ENCODE results near the gene CFAP92.

Gene CFAP92

GRCh38 chr3:128993461-128994172 is at the start of gene CFAP92:
TSS of gene CFAP92 (minus strand) at chr3:128994076. CDS start at chr3:128993304, 772 bp downstream.
- DNase-seq: peak; percentile 82 to 96

- no peak for DNase-seq
Observed at GRCh38 chr3:129040579-129041300, 46.9 kb upstream of the CFAP92 start.

GRCh38 chr3:129040039-129040336 is 46.1 kb upstream of the CFAP92 start:
- no peak for DNase-seq

- DNase-seq: peak in 1 of 2 experiments; percentile 71
Observed at GRCh38 chr3:129039271-129040038, 45.6 kb upstream of the CFAP92 start.

GRCh38 chr3:129038121-129038855 is 44.4 kb upstream of the CFAP92 start:
- DNase-seq: no peak

GRCh38 chr3:129037093-129037419 is 43.2 kb upstream of the CFAP92 start:
- DNase-seq: no peak

- no peak for DNase-seq
Observed at GRCh38 chr3:129036222-129037092, 42.6 kb upstream of the CFAP92 start.

GRCh38 chr3:129035360-129036221 is 41.7 kb upstream of the CFAP92 start:
- DNase-seq: no peak

GRCh38 chr3:129034642-129035041 is 40.8 kb upstream of the CFAP92 start:
- DNase-seq: peak in 1 of 2 experiments; percentile 19

- no peak for DNase-seq
Observed at GRCh38 chr3:129033633-129034321, 39.9 kb upstream of the CFAP92 start.

GRCh38 chr3:129033151-129033550 is 39.3 kb upstream of the CFAP92 start:
- DNase-seq: no peak

- DNase-seq: no peak
Observed at GRCh38 chr3:129032716-129033115, 38.8 kb upstream of the CFAP92 start.

GRCh38 chr3:129031476-129032215 is 37.8 kb upstream of the CFAP92 start:
- no peak for DNase-seq

- no peak for DNase-seq
Observed at GRCh38 chr3:129030611-129031010, 36.7 kb upstream of the CFAP92 start.

GRCh38 chr3:129028866-129029265 is 35.0 kb upstream of the CFAP92 start:
- no peak for DNase-seq

GRCh38 chr3:129027544-129027880 is 33.6 kb upstream of the CFAP92 start:
- DNase-seq: no peak

GRCh38 chr3:129026728-129027543 is 33.1 kb upstream of the CFAP92 start:
- peak; percentile 89 to 98 for DNase-seq

GRCh38 chr3:129025691-129026435 is 32.0 kb upstream of the CFAP92 start:
- no peak for DNase-seq

Measured in NCI-H526 (cell line).